Panc1 (cell line): ENCODE data around the gene EP400. TPM values are rescaled to one million over a fixed set of nuclear protein-coding genes. Genes with fewer than 3 reads are reported as not detected.

ENCODE experiments used
- ATAC-seq: fragments of 200-7000 bp; cut with Tn5 transposase; 2 replicates; pipeline ENCODE4 v1.9.1; 2020; ENCODE audit warnings: mild to moderate bottlenecking, moderate library complexity
- BruUV-seq: library from RNA; stranded (reverse); fragments of 400-500 nt; replicated peaks from 2 replicates; lab custom pipeline; 2021; lab: Mats Ljungman, UMichigan
- CTCF ChIA-PET: fragments of 300-600 bp; sonication (Branson Sonifier 250); formaldehyde crosslinking; loops from one replicate; lab custom pipeline; 2022; ENCODE audit warnings: antibody characterized with exemption; lab: Charles Lee
- POLR2A ChIA-PET: fragments of 300-600 bp; sonication (Branson Sonifier 250); formaldehyde crosslinking; loops from one replicate; lab custom pipeline; 2022; ENCODE audit warnings: antibody characterized with exemption; lab: Charles Lee
- DNase-seq: peaks from one replicate; pipeline ENCODE4 v3.0.0-alpha.2; 2010; ENCODE audit warnings: low read depth, low spot score
- H3K27ac ChIP-seq: 2 replicates; pipeline ENCODE4 v1.5.1; 2011; ENCODE audit warnings: mild to moderate bottlenecking, low read length, inconsistent platforms
- H3K27me3 ChIP-seq: fragments of 200-500 bp; sonication (Bioruptor generic); 2 replicates; pipeline ENCODE4 v1.6.0; 2014; ENCODE audit warnings: low read length, inconsistent platforms; ENCODE audit not compliant: control insufficient read depth, insufficient read depth
- H3K36me3 ChIP-seq: fragments of 200-500 bp; sonication (Bioruptor generic); 2 replicates; pipeline ENCODE4 v1.5.1; 2014; ENCODE audit warnings: inconsistent platforms, mild to moderate bottlenecking, low read length, moderate library complexity; ENCODE audit not compliant: control insufficient read depth, insufficient read depth
- H3K4me1 ChIP-seq: 2 replicates; pipeline ENCODE4 v1.5.1; 2011; ENCODE audit warnings: inconsistent platforms, mild to moderate bottlenecking, low read length, moderate library complexity; ENCODE audit not compliant: control insufficient read depth, insufficient read depth
- H3K4me3 ChIP-seq, 2 experiments: 2 replicates each; pipeline ENCODE4 v1.5.1; 2011 to 2012; ENCODE audit warnings: low read depth in 2 of 2, low read length in 2 of 2, mild to moderate bottlenecking in 2 of 2, inconsistent platforms in 1 of 2, moderate library complexity in 1 of 2
- H3K9me3 ChIP-seq: fragments of 200-500 bp; sonication (Bioruptor generic); 2 replicates; pipeline ENCODE4 v1.5.1; 2014; ENCODE audit warnings: low read depth, mild to moderate bottlenecking, inconsistent platforms, low read length, moderate library complexity; ENCODE audit not compliant: control insufficient read depth, insufficient read depth
- CTCF ChIP-seq: fragments of 450-650 bp; IDR thresholded peaks from 2 replicates; pipeline ENCODE4 v1.5.1; 2017; ENCODE audit warnings: mild to moderate bottlenecking
- POLR2AphosphoS5 ChIP-seq: IDR thresholded peaks from 2 replicates; pipeline ENCODE4 v1.6.1; 2012; ENCODE audit warnings: mild to moderate bottlenecking, low read depth, low read length, moderate library complexity
- REST ChIP-seq, 2 experiments: IDR thresholded peaks; 2 replicates each; pipeline ENCODE4 v1.6.1; 2011 to 2012; ENCODE audit warnings: low read depth in 2 of 2, control low read depth in 1 of 2, low read length in 1 of 2, mild to moderate bottlenecking in 1 of 2, moderate library complexity in 1 of 2; ENCODE audit not compliant: insufficient read depth in 1 of 2
- SIN3A ChIP-seq: IDR thresholded peaks from 2 replicates; pipeline ENCODE4 v1.6.1; 2012; ENCODE audit warnings: low read depth, mild to moderate bottlenecking, low read length, moderate library complexity, borderline replicate concordance; ENCODE audit not compliant: insufficient read depth
- TCF7L2 ChIP-seq: IDR thresholded peaks from 2 replicates; pipeline ENCODE4 v1.6.1; 2011; ENCODE audit warnings: mild to moderate bottlenecking, low read depth, low read length, inconsistent platforms
- in situ Hi-C: cut with HindIII; loops from 2 replicates; pipeline ENCODE4 v1.10.0; 2016; ENCODE audit warnings: low sequenced_read_pairs, low pct_unique_long_range_greater_than_20kb
- intact Hi-C: fragments of 100-400 bp; cut with micrococcal nuclease; formaldehyde crosslinking; loops from one replicate; pipeline ENCODE4 v1.10.0; 2022; ENCODE audit not compliant: unreplicated experiment
- total RNA-seq: library from RNA; stranded (reverse); gene quantifications from one replicate; pipeline ENCODE4 v1.2.1, GENCODE V29; 2021; ENCODE audit not compliant: unreplicated experiment

Gene EP400
- total RNA-seq, 1 experiment from 2014 or later, result 59.4 TPM

- CTCF ChIA-PET, result no interaction called here
- in situ Hi-C loops, result no loop called here
- ATAC-seq (no peak), DNase-seq (no peak)
- H3K4me1 ChIP-seq, result peaks cover 9% of the 10 kb centered on the region
- no peaks in the 10 kb centered on the region for H3K27me3 ChIP-seq
- no peak overlapping the region for H3K27ac ChIP-seq
- TF ChIP-seq CTCF, result no peak
- TF ChIP-seq POLR2AphosphoS5, result no peak
- TF ChIP-seq REST (IDR thresholded peaks at IDR 0.05; ENCODE audit: insufficient read depth in 1 of 2, low read depth in 2 of 2, low read length in 1 of 2), result no peak
- no peak for TF ChIP-seq SIN3A
- no peak for TF ChIP-seq TCF7L2
- POLR2A ChIA-PET, result no interaction called here
- intact Hi-C loops, result no loop called here
- BruUV-seq, result no TSS peak
- no peaks in the 10 kb centered on the region for H3K9me3 ChIP-seq
- H3K36me3 ChIP-seq, result no peaks in the 10 kb centered on the region
- no peak overlapping the region for H3K4me3 ChIP-seq
Measured at GRCh38 chr12:131909752-131910219, 40.0 kb upstream of the EP400 start.

- H3K4me1 ChIP-seq, result peaks cover 9% of the 10 kb centered on the region
- no peak for TF ChIP-seq SIN3A
- no peak for TF ChIP-seq REST (IDR thresholded peaks at IDR 0.05; ENCODE audit: insufficient read depth in 1 of 2, low read depth in 2 of 2, low read length in 1 of 2)
- no peak for TF ChIP-seq TCF7L2
- TF ChIP-seq POLR2AphosphoS5, result no peak
- no peak for TF ChIP-seq CTCF
- no peaks in the 10 kb centered on the region for H3K9me3 ChIP-seq
- ChIA-PET CTCF (no interaction called here), POLR2A (no interaction called here)
- in situ Hi-C loops, result no loop called here
- BruUV-seq, result no TSS peak
- intact Hi-C loops, result no loop called here
- no peak overlapping the region for H3K4me3 ChIP-seq
- DNase-seq, result no peak
- no peak for ATAC-seq
- no peak overlapping the region for H3K27ac ChIP-seq
- no peaks in the 10 kb centered on the region for H3K27me3 ChIP-seq
- H3K36me3 ChIP-seq, result no peaks in the 10 kb centered on the region
Measured at GRCh38 chr12:131910302-131911027, 39.3 kb upstream of the EP400 start.
